Activated CD8-positive, alpha-beta T cell treated with anti-CD3 and anti-CD28 coated beads for 36 hours (primary cell): ENCODE measurements around the gene TCAP. TPM values are rescaled to one million over a fixed set of nuclear protein-coding genes. Genes with fewer than 3 reads are reported as not detected.
A peak's percentile ranks its signal among the peaks of the same experiment; 100 is the strongest.

Experiments used
- ATAC-seq: fragments of 200-7000 bp; cut with Tn5 transposase; one replicate; pipeline ENCODE4 v1.10.0; 2021; ENCODE audit warnings: mild to moderate bottlenecking, moderate library complexity
- CTCF ChIA-PET: fragments of 350-600 bp; sonication (Branson Sonifier 250); formaldehyde crosslinking; loops from one replicate; lab custom pipeline; 2021; ENCODE audit warnings: antibody characterized with exemption; lab: Charles Lee
- POLR2A ChIA-PET: fragments of 350-600 bp; sonication (Branson Sonifier 250); formaldehyde crosslinking; loops from one replicate; lab custom pipeline; 2021; ENCODE audit warnings: antibody characterized with exemption; lab: Charles Lee
- DNase-seq: peaks from one replicate; pipeline ENCODE4 v3.0.0-alpha.2; 2020
- H3K27ac Mint-ChIP-seq: one replicate; pipeline ENCODE4 v1.8.0; 2021; ENCODE audit warnings: mild to moderate bottlenecking, mixed read lengths
- H3K27me3 Mint-ChIP-seq: one replicate; pipeline ENCODE4 v1.8.0; 2021; ENCODE audit warnings: mixed read lengths
- H3K36me3 Mint-ChIP-seq: one replicate; pipeline ENCODE4 v1.8.0; 2021; ENCODE audit warnings: low read depth, mixed read lengths
- H3K4me1 Mint-ChIP-seq: one replicate; pipeline ENCODE4 v1.8.0; 2021; ENCODE audit warnings: low read depth, mixed read lengths
- H3K4me3 Mint-ChIP-seq: one replicate; pipeline ENCODE4 v1.8.0; 2021; ENCODE audit warnings: mild to moderate bottlenecking, moderate library complexity, mixed read lengths
- H3K9me3 Mint-ChIP-seq: one replicate; pipeline ENCODE4 v1.8.0; 2021; ENCODE audit warnings: mixed read lengths
- CTCF ChIP-seq: fragments of 200-600 bp; IDR thresholded peaks from one replicate; pipeline ENCODE4 v1.8.0; 2022; ENCODE audit warnings: antibody characterized with exemption, mild to moderate bottlenecking
- intact Hi-C: fragments of 100-400 bp; cut with micrococcal nuclease; formaldehyde crosslinking; loops from one replicate; pipeline ENCODE4 v1.10.0; 2022
- total RNA-seq, 2 experiments: library from RNA; stranded (reverse); gene quantifications; one replicate each; pipeline ENCODE4 v1.2.3, GENCODE V29; 2021

The TCAP gene
- total RNA-seq, 2 experiments from 2014 or later = 0.95 to 1.3 TPM

- Mint-ChIP-seq H3K36me3 (no peaks in the 10 kb centered on the region), H3K4me1 (peaks cover 20% of the 10 kb centered on the region), H3K27ac (peak overlapping the region; percentile 78), H3K9me3 (no peaks in the 10 kb centered on the region), H3K27me3 (peaks cover 16% of the 10 kb centered on the region), H3K4me3 (peak overlapping the region; percentile 65)
- DNase-seq (peak; percentile 77), ATAC-seq (peak; percentile 76)
- no peak for TF ChIP-seq CTCF
- intact Hi-C loops = loop anchor here (5.0 to 10.0 kb wide), 3 partner anchors 75 to 362 kb away; partner anchors contain the start of gene PSMD3
- CTCF ChIA-PET = interaction anchor here (0.6 to 10.5 kb wide), 54 partner anchors 9 to 576 kb away, joined by 3 to 224 read pairs (median 5); partner anchors contain the start of genes CDK12, ERBB2, MED1 and MIEN1
- POLR2A ChIA-PET = interaction anchor here (1.0 to 2.2 kb wide), 8 partner anchors 9 to 134 kb away, joined by 3 to 12 read pairs (median 5); no protein-coding TSS in a partner anchor
Measured at GRCh38 chr17:39622380-39623006, 42.7 kb upstream of the TCAP start.

- no peaks in the 10 kb centered on the region for H3K36me3 Mint-ChIP-seq
- ChIA-PET POLR2A (interaction anchor here (0.5 to 1.9 kb wide), 6 partner anchors 11 to 133 kb away, joined by 3 to 5 read pairs (median 4); no protein-coding TSS in a partner anchor), CTCF (interaction anchor here (0.6 to 10.5 kb wide), 49 partner anchors 10 to 576 kb away, joined by 3 to 224 read pairs (median 4); partner anchors contain the start of genes MIEN1, PNMT, PSMD3 and STARD3)
- H3K4me1 Mint-ChIP-seq = peaks cover 20% of the 10 kb centered on the region
- H3K27me3 Mint-ChIP-seq = peaks cover 22% of the 10 kb centered on the region
- peak; percentile 92 for DNase-seq
- H3K4me3 Mint-ChIP-seq = no peak overlapping the region
- peak; percentile 85 for TF ChIP-seq CTCF
- intact Hi-C loops = loop anchor here (5.0 to 10.0 kb wide), 3 partner anchors 76 to 361 kb away; partner anchors contain the start of gene PSMD3
- peak overlapping the region; percentile 66 for H3K27ac Mint-ChIP-seq
- ATAC-seq = peak; percentile 65
- no peaks in the 10 kb centered on the region for H3K9me3 Mint-ChIP-seq
Measured at GRCh38 chr17:39623356-39623950, 41.7 kb upstream of the TCAP start.

- intact Hi-C loops = loop anchor here (5.0 to 10.0 kb wide), 3 partner anchors 77 to 360 kb away; partner anchors contain the start of gene PSMD3
- TF ChIP-seq CTCF = no peak
- H3K4me1 Mint-ChIP-seq = peaks cover 20% of the 10 kb centered on the region
- DNase-seq (no peak), ATAC-seq (no peak)
- CTCF ChIA-PET = interaction anchor here (0.7 to 10.5 kb wide), 17 partner anchors 10 to 356 kb away, joined by 3 to 224 read pairs (median 26); partner anchors contain the start of genes PNMT, PSMD3, STARD3 and TCAP
- no peaks in the 10 kb centered on the region for H3K36me3 Mint-ChIP-seq
- H3K4me3 Mint-ChIP-seq = no peak overlapping the region
- H3K27me3 Mint-ChIP-seq = peaks cover 25% of the 10 kb centered on the region
- POLR2A ChIA-PET = interaction anchor here (1.4 kb wide), 1 partner anchor 13 kb away, joined by 3 read pairs; no protein-coding TSS in a partner anchor
- H3K27ac Mint-ChIP-seq = no peak overlapping the region
- H3K9me3 Mint-ChIP-seq = no peaks in the 10 kb centered on the region
Measured at GRCh38 chr17:39624313-39624712, 40.8 kb upstream of the TCAP start.

- H3K27ac Mint-ChIP-seq = no peak overlapping the region
- H3K4me3 Mint-ChIP-seq = no peak overlapping the region
- intact Hi-C loops = loop anchor here (10.0 kb wide), 1 partner anchor 360 kb away; the partner anchor contains the start of gene PSMD3
- peaks cover 25% of the 10 kb centered on the region for H3K27me3 Mint-ChIP-seq
- no peaks in the 10 kb centered on the region for H3K36me3 Mint-ChIP-seq
- no peak for TF ChIP-seq CTCF
- ATAC-seq = no peak
- DNase-seq = no peak
- H3K9me3 Mint-ChIP-seq = no peaks in the 10 kb centered on the region
- ChIA-PET POLR2A (interaction anchor here (0.6 kb wide), 1 partner anchor 67 kb away, joined by 3 read pairs; no protein-coding TSS in a partner anchor), CTCF (interaction anchor here (1.0 to 10.5 kb wide), 11 partner anchors 9 to 129 kb away, joined by 3 to 224 read pairs (median 75); partner anchors contain the start of genes PNMT, STARD3 and TCAP)
- peaks cover 20% of the 10 kb centered on the region for H3K4me1 Mint-ChIP-seq
Measured at GRCh38 chr17:39625198-39625785, 39.9 kb upstream of the TCAP start.
